OCI-LY3 (cell line): ENCODE measurements around the gene CLEC3A.
A peak's percentile ranks its signal among the peaks of the same experiment; 100 is the strongest.

Experiments
- H2AFZ ChIP-seq: fragments of 200-600, 300-600 bp; shearing (Covaris generic); 2 replicates; pipeline ENCODE4 v1.6.0; 2014; ENCODE audit warnings: antibody characterized with exemption, low read depth, low read length
- H3K27ac ChIP-seq: fragments of 200-600, 300-600 bp; sonication (generic); 2 replicates; pipeline ENCODE4 v1.5.1; 2014; ENCODE audit warnings: mild to moderate bottlenecking, low read length, moderate library complexity, mixed read lengths
- H3K27me3 ChIP-seq: fragments of 200-600, 300-600 bp; sonication (generic); 2 replicates; pipeline ENCODE4 v1.6.1; 2014; ENCODE audit warnings: low read depth, low read length, mixed read lengths
- H3K36me3 ChIP-seq: fragments of 200-600, 300-600 bp; sonication (generic); replicated peaks from 2 replicates; pipeline ENCODE3; 2014; ENCODE audit warnings: low read depth, low read length, mixed read lengths
- H3K4me1 ChIP-seq: fragments of 300-600, 200-600 bp; sonication (generic); 2 replicates; pipeline ENCODE4 v1.6.1; 2014; ENCODE audit warnings: low read length, mixed read lengths
- H3K4me2 ChIP-seq: fragments of 200-600, 300-600 bp; sonication (generic); 2 replicates; pipeline ENCODE4 v1.6.1; 2014; ENCODE audit warnings: low read length, mixed read lengths
- H3K4me3 ChIP-seq: fragments of 300-600, 200-600 bp; sonication (generic); 2 replicates; pipeline ENCODE4 v1.5.1; 2014; ENCODE audit warnings: antibody characterized with exemption, mild to moderate bottlenecking, low read length, moderate library complexity
- H3K79me2 ChIP-seq: fragments of 300-600, 200-600 bp; shearing (Covaris generic); 2 replicates; pipeline ENCODE4 v1.6.1; 2014; ENCODE audit warnings: mild to moderate bottlenecking, low read length, mixed read lengths
- H3K9ac ChIP-seq: fragments of 300-600, 200-600 bp; shearing (Covaris generic); 2 replicates; pipeline ENCODE4 v1.6.0; 2014; ENCODE audit warnings: mild to moderate bottlenecking, low read length, moderate library complexity
- H3K9me3 ChIP-seq: fragments of 200-600, 300-600 bp; shearing (Covaris generic); 2 replicates; pipeline ENCODE4 v1.6.1; 2014; ENCODE audit warnings: low read length, mixed read lengths; ENCODE audit not compliant: insufficient read depth
- H4K20me1 ChIP-seq: fragments of 200-600, 300-600 bp; sonication (generic); 2 replicates; pipeline ENCODE4 v1.6.1; 2016; ENCODE audit warnings: low read length, mixed read lengths; ENCODE audit not compliant: insufficient read depth
- EZH2phosphoT487 ChIP-seq: fragments of 200-600 bp; shearing (Covaris generic); IDR thresholded peaks from 2 replicates; pipeline ENCODE4 v1.6.1; 2018; ENCODE audit warnings: antibody characterized with exemption, mixed run types, low read depth
- TF ChIP-seq, protein P1 (sequence below): fragments of 200-600, 300-600 bp; sonication (generic); IDR thresholded peaks from 2 replicates; pipeline ENCODE4 v1.5.1; 2014; ENCODE audit warnings: antibody characterized with exemption, low read length, low read depth

The CLEC3A gene

GRCh38 chr16:78005881-78006280 lies 16.5 kb upstream of the CLEC3A start:
- no peaks in the 10 kb centered on the region for H4K20me1 ChIP-seq
- peaks cover 12% of the 10 kb centered on the region for H3K4me1 ChIP-seq
- H3K27ac ChIP-seq = no peak overlapping the region
- H3K79me2 ChIP-seq = no peaks in the 10 kb centered on the region
- H3K9me3 ChIP-seq = no peaks in the 10 kb centered on the region
- TF ChIP-seq, protein P1, sequence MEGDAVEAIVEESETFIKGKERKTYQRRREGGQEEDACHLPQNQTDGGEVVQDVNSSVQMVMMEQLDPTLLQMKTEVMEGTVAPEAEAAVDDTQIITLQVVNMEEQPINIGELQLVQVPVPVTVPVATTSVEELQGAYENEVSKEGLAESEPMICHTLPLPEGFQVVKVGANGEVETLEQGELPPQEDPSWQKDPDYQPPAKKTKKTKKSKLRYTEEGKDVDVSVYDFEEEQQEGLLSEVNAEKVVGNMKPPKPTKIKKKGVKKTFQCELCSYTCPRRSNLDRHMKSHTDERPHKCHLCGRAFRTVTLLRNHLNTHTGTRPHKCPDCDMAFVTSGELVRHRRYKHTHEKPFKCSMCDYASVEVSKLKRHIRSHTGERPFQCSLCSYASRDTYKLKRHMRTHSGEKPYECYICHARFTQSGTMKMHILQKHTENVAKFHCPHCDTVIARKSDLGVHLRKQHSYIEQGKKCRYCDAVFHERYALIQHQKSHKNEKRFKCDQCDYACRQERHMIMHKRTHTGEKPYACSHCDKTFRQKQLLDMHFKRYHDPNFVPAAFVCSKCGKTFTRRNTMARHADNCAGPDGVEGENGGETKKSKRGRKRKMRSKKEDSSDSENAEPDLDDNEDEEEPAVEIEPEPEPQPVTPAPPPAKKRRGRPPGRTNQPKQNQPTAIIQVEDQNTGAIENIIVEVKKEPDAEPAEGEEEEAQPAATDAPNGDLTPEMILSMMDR = peak; percentile 36; the same call in 1 of the 2 replicates
- TF ChIP-seq EZH2phosphoT487 = no peak
- no peaks in the 10 kb centered on the region for H3K27me3 ChIP-seq
- H3K36me3 ChIP-seq = no peaks in the 10 kb centered on the region
- no peak overlapping the region for H2AFZ ChIP-seq
- H3K4me2 ChIP-seq = no peak overlapping the region
- no peak overlapping the region for H3K9ac ChIP-seq
- no peak overlapping the region for H3K4me3 ChIP-seq

GRCh38 chr16:78007121-78007520 lies 15.2 kb upstream of the CLEC3A start:
- Histone ChIP-seq H3K27ac (no peak overlapping the region), H3K4me1 (peaks cover 12% of the 10 kb centered on the region), H3K9ac (no peak overlapping the region), H2AFZ (no peak overlapping the region), H3K27me3 (peaks cover 11% of the 10 kb centered on the region), H3K4me3 (no peak overlapping the region), H3K9me3 (no peaks in the 10 kb centered on the region), H3K4me2 (no peak overlapping the region), H3K36me3 (no peaks in the 10 kb centered on the region), H3K79me2 (no peaks in the 10 kb centered on the region), H4K20me1 (no peaks in the 10 kb centered on the region)
- no peak for TF ChIP-seq EZH2phosphoT487
- TF ChIP-seq, protein P1 = no peak

DNA sequence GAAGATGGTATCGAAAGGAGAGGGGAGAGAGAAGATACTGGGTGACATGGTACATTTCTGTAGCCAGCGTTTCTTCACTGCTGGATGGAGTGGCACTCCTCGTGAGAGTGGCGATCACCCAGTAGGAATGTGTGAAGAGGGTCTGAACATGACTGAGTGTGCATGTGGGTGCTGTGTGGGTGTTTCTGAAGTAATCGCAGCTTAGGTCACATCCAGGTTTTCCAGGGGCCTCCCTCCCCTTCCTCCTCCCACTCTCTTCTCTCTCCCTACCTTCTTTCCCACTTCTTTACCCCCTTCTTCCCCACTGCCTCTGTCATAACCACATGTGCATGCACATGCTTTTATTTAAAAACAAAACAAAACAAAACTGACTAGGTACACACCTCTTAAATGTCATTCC lies 1.8 kb downstream of the CLEC3A start:
- Histone ChIP-seq H3K9me3 (no peaks in the 10 kb centered on the region), H2AFZ (no peak overlapping the region), H3K4me1 (no peaks in the 10 kb centered on the region), H3K4me2 (no peak overlapping the region), H4K20me1 (no peaks in the 10 kb centered on the region), H3K27me3 (peaks cover 27% of the 10 kb centered on the region), H3K36me3 (no peaks in the 10 kb centered on the region), H3K9ac (no peak overlapping the region), H3K27ac (no peak overlapping the region), H3K79me2 (no peaks in the 10 kb centered on the region), H3K4me3 (no peak overlapping the region)
- no peak for TF ChIP-seq EZH2phosphoT487
- TF ChIP-seq, protein P1 = no peak

DNA sequence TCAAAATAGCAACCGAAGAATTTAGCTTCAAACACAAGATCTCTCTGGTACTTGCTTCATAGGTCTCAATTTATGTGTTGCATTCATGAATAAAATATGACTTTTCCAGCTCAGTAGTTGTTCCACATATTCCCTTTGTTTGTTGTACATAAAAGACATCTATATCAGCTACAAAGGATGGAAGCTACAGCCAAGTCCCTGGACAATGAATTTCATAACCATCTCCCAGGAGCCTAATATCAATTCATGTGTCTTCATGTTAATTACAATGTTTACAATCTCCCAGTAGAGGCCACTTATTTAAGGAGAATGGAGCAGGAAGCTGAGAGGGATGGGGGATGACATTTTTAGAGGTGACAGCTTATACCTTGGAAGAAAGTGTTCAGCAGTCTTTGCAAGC lies 3.3 kb downstream of the CLEC3A start:
- no peak overlapping the region for H3K4me3 ChIP-seq
- H3K9ac ChIP-seq = no peak overlapping the region
- TF ChIP-seq, protein P1 = no peak
- H3K4me1 ChIP-seq = no peaks in the 10 kb centered on the region
- no peak overlapping the region for H3K4me2 ChIP-seq
- H3K36me3 ChIP-seq = no peaks in the 10 kb centered on the region
- H3K27me3 ChIP-seq = peaks cover 19% of the 10 kb centered on the region
- no peaks in the 10 kb centered on the region for H3K9me3 ChIP-seq
- no peaks in the 10 kb centered on the region for H4K20me1 ChIP-seq
- H3K27ac ChIP-seq = no peak overlapping the region
- H2AFZ ChIP-seq = no peak overlapping the region
- no peaks in the 10 kb centered on the region for H3K79me2 ChIP-seq
